ENCODE data around the gene LIG1. TPM values are rescaled to one million over a fixed set of nuclear protein-coding genes. Genes with fewer than 3 reads are reported as not detected.

LIG1 gene
- total RNA-seq, 1 experiment from 2014 or later, result 116 TPM

DNA sequence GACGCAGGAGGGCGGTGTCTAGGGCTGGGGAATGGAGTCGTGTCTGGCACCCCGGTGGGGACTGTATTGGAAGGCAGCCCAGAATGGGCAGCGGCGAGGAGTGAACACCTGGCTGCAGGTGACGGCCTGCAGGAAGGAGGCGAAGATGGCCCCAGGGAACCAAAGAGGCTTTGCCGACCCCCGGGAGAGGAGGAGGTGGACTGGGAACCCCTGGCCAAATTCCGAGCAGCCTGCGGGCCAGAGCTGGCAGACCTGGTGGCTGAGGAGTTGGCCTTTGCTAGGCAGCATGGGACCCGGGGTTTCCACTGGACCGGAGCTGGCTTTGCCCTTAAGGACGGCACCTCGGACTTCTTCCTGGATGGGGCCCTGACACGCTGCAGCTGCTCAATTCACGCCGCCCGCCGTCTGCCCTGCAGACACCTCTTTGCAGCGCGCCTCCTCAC, 26.2 kb upstream of the LIG1 start:
- no peak overlapping the region for H3K4me2 ChIP-seq
- intact Hi-C loops (cut with micrococcal nuclease; ENCODE audit: unreplicated experiment), result no loop called here
- H2AFZ ChIP-seq, result no peak overlapping the region
- H3K9me2 ChIP-seq (ENCODE audit: insufficient read depth), result no peaks in the 10 kb centered on the region
- no peak for DNase-seq
- no peak overlapping the region for H3K4me3 ChIP-seq
- peaks cover 9% of the 10 kb centered on the region; the same call in 1 of the 2 replicates for H3F3A ChIP-seq (ENCODE audit: insufficient read depth, low read depth)
- ChIA-PET POLR2A (ENCODE audit: unreplicated experiment) (no interaction called here), CTCF (interaction anchor here (0.7 kb wide), 1 partner anchor 124 kb away, joined by 13 read pairs; no protein-coding TSS in a partner anchor)
- TF ChIP-seq EZH2 (IDR thresholded peaks at IDR 0.05; ENCODE audit: low read depth), result no peak
- TF ChIP-seq, protein P1, sequence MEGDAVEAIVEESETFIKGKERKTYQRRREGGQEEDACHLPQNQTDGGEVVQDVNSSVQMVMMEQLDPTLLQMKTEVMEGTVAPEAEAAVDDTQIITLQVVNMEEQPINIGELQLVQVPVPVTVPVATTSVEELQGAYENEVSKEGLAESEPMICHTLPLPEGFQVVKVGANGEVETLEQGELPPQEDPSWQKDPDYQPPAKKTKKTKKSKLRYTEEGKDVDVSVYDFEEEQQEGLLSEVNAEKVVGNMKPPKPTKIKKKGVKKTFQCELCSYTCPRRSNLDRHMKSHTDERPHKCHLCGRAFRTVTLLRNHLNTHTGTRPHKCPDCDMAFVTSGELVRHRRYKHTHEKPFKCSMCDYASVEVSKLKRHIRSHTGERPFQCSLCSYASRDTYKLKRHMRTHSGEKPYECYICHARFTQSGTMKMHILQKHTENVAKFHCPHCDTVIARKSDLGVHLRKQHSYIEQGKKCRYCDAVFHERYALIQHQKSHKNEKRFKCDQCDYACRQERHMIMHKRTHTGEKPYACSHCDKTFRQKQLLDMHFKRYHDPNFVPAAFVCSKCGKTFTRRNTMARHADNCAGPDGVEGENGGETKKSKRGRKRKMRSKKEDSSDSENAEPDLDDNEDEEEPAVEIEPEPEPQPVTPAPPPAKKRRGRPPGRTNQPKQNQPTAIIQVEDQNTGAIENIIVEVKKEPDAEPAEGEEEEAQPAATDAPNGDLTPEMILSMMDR (conservative IDR thresholded peaks at IDR 0.05), result no peak
- H3K79me2 ChIP-seq (ENCODE audit: low read depth), result no peaks in the 10 kb centered on the region
- H3K9me3 ChIP-seq (ENCODE audit: insufficient read depth, low read depth), result no peaks in the 10 kb centered on the region
- BruUV-seq (replicated peaks), result no TSS peak
- 0 out of 2 replicates have a peak, but pooled peaks cover 6% of the 10 kb centered on the region for H4K20me1 ChIP-seq (ENCODE audit: insufficient read depth)
- H3K4me1 ChIP-seq (replicated peaks; ENCODE audit: insufficient read depth), result no peaks in the 10 kb centered on the region
- no peaks in the 10 kb centered on the region for H3K27me3 ChIP-seq (ENCODE audit: insufficient read depth, low read depth)
- no peak overlapping the region for H3K27ac ChIP-seq
- no peaks in the 10 kb centered on the region for H3K36me3 ChIP-seq (ENCODE audit: low read depth)

DNA sequence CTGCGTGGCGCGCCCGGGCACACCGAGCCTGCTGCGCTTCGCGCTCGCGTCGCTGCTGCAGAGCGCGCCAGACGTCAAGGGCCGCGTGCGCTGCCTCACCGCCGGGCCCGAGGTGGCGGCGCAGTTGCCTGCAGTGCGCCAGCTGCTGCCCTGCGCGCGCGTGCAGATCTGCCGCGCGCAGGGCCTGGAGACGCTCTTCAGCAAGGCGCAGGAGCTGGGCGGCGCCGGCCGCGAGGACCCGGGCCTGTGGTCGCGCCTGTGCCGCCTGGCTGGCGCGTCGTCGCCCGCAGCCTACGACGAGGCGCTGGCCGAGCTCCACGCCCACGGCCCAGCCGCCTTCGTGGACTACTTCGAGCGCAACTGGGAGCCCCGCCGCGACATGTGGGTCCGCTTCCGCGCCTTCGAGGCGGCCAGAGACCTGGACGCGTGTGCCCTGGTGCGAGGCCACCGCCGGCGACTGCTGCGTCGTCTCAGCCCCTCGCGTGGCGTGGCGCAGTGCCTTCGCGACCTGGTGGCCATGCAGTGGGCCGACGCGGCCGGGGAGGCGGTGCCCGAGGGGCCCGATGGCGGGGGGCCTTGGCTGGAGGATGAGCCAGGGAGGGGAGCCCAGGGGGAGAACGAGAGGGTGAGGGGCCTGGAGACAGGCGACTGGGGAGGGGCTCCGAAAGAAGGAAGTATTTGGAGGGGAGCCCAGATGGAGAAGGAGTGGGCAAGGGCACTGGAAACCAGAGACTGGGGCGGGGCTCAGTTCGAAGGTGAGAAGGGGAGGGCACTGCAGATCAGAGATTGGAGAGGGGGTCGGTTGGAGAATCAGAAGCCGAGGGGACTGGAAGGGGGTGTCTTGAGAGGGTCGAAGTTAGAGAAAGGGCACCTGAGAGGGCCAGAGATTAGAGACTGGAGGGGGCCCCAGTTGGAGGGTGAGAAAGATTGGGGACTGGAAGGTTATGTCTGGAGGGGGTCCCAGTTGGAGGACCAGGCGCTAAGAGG, 25.0 kb upstream of the LIG1 start:
- no peaks in the 10 kb centered on the region for H3K27me3 ChIP-seq (ENCODE audit: insufficient read depth, low read depth)
- 0 out of 2 replicates have a peak, but pooled peaks cover 6% of the 10 kb centered on the region for H4K20me1 ChIP-seq (ENCODE audit: insufficient read depth)
- H3K79me2 ChIP-seq (ENCODE audit: low read depth), result no peaks in the 10 kb centered on the region
- H3K4me1 ChIP-seq (replicated peaks; ENCODE audit: insufficient read depth), result no peaks in the 10 kb centered on the region
- intact Hi-C loops (cut with micrococcal nuclease; ENCODE audit: unreplicated experiment), result no loop called here
- H2AFZ ChIP-seq, result no peak overlapping the region
- no peaks in the 10 kb centered on the region for H3K9me3 ChIP-seq (ENCODE audit: insufficient read depth, low read depth)
- H3K4me2 ChIP-seq, result no peak overlapping the region
- no peak overlapping the region for H3K4me3 ChIP-seq
- H3K27ac ChIP-seq, result no peak overlapping the region
- no peak for DNase-seq
- no peak for TF ChIP-seq EZH2 (IDR thresholded peaks at IDR 0.05; ENCODE audit: low read depth)
- TF ChIP-seq, protein P1 (conservative IDR thresholded peaks at IDR 0.05), result no peak
- CTCF ChIA-PET, result no interaction called here
- H3K36me3 ChIP-seq (ENCODE audit: low read depth), result no peaks in the 10 kb centered on the region
- POLR2A ChIA-PET (ENCODE audit: unreplicated experiment), result no interaction called here
- BruUV-seq (replicated peaks), result no TSS peak
- H3F3A ChIP-seq (ENCODE audit: insufficient read depth, low read depth), result peaks cover 9% of the 10 kb centered on the region; the same call in 1 of the 2 replicates
- no peaks in the 10 kb centered on the region for H3K9me2 ChIP-seq (ENCODE audit: insufficient read depth)

DNA sequence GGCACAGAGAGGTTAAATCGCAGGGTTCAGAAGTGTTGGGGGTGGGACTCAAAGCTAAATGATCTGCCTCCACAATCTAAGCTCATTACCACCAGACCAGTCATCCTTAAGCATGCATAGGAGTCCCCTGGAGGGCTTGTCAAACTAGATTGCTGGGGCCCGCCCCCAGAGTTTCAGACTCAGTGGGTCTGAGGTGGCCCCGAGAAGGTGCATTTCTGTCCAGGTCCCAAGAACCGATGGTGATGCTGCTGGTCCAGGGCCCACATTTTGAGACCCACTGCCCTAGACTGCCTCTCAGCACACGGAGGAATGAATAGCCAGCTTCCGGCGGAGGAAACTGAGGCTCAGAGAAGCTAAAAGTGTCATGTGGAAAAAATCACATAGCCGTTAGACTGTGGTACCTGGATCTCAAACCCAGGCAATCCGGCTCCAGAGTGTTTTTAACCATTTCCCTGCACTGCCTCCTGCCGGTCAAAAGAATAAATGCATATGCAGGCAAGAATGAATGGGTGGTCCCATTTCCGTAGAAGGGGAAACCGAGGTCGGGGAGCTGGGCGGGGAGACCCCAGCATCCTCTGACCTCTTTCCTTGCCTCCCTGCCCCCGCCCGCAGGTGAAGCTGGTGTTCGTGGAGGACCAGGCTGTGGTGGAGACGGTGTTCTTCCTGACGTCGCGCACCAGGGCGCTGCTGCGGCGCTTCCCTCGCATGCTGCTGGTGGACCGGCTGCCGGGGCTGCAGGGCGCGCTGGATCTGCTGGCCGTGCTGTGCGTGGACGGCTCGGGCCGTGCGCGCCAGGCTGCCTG, 24.1 kb upstream of the LIG1 start:
- H4K20me1 ChIP-seq (ENCODE audit: insufficient read depth), result 0 out of 2 replicates have a peak, but pooled peaks cover 6% of the 10 kb centered on the region
- H3K9me3 ChIP-seq (ENCODE audit: insufficient read depth, low read depth), result no peaks in the 10 kb centered on the region
- H3F3A ChIP-seq (ENCODE audit: insufficient read depth, low read depth), result peaks cover 9% of the 10 kb centered on the region
- H3K36me3 ChIP-seq (ENCODE audit: low read depth), result no peaks in the 10 kb centered on the region
- intact Hi-C loops (cut with micrococcal nuclease; ENCODE audit: unreplicated experiment), result no loop called here
- H3K4me1 ChIP-seq (replicated peaks; ENCODE audit: insufficient read depth), result no peaks in the 10 kb centered on the region
- CTCF ChIA-PET, result no interaction called here
- H2AFZ ChIP-seq, result no peak overlapping the region
- no peaks in the 10 kb centered on the region for H3K9me2 ChIP-seq (ENCODE audit: insufficient read depth)
- no peak overlapping the region for H3K27ac ChIP-seq
- BruUV-seq (replicated peaks), result no TSS peak
- POLR2A ChIA-PET (ENCODE audit: unreplicated experiment), result no interaction called here
- no peak overlapping the region for H3K4me2 ChIP-seq
- no peak for DNase-seq
- no peaks in the 10 kb centered on the region for H3K79me2 ChIP-seq (ENCODE audit: low read depth)
- no peaks in the 10 kb centered on the region for H3K27me3 ChIP-seq (ENCODE audit: insufficient read depth, low read depth)
- no peak overlapping the region for H3K4me3 ChIP-seq
- TF ChIP-seq EZH2 (IDR thresholded peaks at IDR 0.05; ENCODE audit: low read depth), result no peak
- TF ChIP-seq, protein P1 (conservative IDR thresholded peaks at IDR 0.05), result peak; percentile 65

Measured in PC-9 (cell line).